HG03108 (cell line): ENCODE data around the gene KHDC4.

Experiments used
- ATAC-seq: cut with Tn5 transposase; IDR thresholded peaks from one replicate; pipeline ENCODE4 v1.9.1; 2021; ENCODE audit warnings: moderate library complexity; ENCODE audit not compliant: unreplicated experiment

Gene KHDC4

GRCh38 chr1:155934097-155934935, at the start of gene KHDC4:
Gene KHDC4, minus strand, starts transcription at chr1:155934413. Its CDS starts 40 bp downstream, at chr1:155934373.
- ATAC-seq: peak; percentile 94

- ATAC-seq: no peak
Observed at GRCh38 chr1:155983191-155984024, 49.2 kb upstream of the KHDC4 start.

GRCh38 chr1:155982106-155982505, 47.9 kb upstream of the KHDC4 start:
- no peak for ATAC-seq

- no peak for ATAC-seq
Observed at GRCh38 chr1:155981266-155982088, 47.3 kb upstream of the KHDC4 start.

GRCh38 chr1:155979597-155980343, 45.6 kb upstream of the KHDC4 start:
- ATAC-seq: no peak

- no peak for ATAC-seq
Observed at GRCh38 chr1:155978973-155979429, 44.8 kb upstream of the KHDC4 start.

- ATAC-seq: peak; percentile 53
Observed at GRCh38 chr1:155978325-155978972, 44.2 kb upstream of the KHDC4 start, which contains the start of gene ARHGEF2. Gene ARHGEF2, minus strand, starts transcription at chr1:155978547. Its CDS starts 120 bp downstream, at chr1:155978427.

- ATAC-seq: no peak
Observed at GRCh38 chr1:155977690-155978324, 43.6 kb upstream of the KHDC4 start.

- ATAC-seq: no peak
Observed at GRCh38 chr1:155976913-155977689, 42.9 kb upstream of the KHDC4 start.

- no peak for ATAC-seq
Observed at GRCh38 chr1:155976062-155976912, 42.1 kb upstream of the KHDC4 start.

GRCh38 chr1:155975375-155976061, 41.3 kb upstream of the KHDC4 start:
- no peak for ATAC-seq

- no peak for ATAC-seq
Observed at GRCh38 chr1:155974208-155975115, 40.2 kb upstream of the KHDC4 start.

GRCh38 chr1:155973723-155974122, 39.5 kb upstream of the KHDC4 start:
- no peak for ATAC-seq

- no peak for ATAC-seq
Observed at GRCh38 chr1:155971910-155972809, 37.9 kb upstream of the KHDC4 start.
